Stimulated activated CD8-positive, alpha-beta memory T cell treated with anti-CD3 and anti-CD28 coated beads, Interleukin-12 subunit alpha, Interleukin-12 subunit beta, amount 100 ng/mL, for 24 hours (primary cell): ENCODE results near the gene BUD23.

Experiments
- DNase-seq: peaks from one replicate; pipeline ENCODE4 v3.0.0-alpha.2; 2020; ENCODE audit errors: extremely low read depth

Gene BUD23

GRCh38 chr7:73741600-73741999 lies 58.2 kb downstream of the BUD23 start:
- DNase-seq, result no peak

DNA sequence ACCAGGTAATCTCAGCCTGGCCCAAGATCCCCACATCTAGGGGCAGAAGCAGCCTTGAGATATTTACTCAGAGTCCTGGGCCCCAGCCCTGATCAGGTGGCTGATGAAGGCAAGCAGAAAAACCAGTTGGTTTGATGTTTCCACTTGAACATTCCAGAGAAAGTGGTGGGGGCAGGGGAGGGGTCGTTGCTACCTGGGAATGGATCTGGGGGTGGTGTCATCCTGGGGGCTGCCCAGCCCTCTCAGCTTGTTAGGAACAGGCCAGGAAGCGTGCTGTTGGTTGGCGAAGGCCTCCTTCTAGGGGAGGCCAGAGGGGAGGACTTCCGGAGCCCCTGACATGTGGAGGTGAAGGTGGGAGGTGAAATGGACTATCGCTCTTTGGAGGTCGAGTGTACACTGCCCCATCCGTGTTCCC lies 58.9 kb downstream of the BUD23 start:
- DNase-seq, result no peak

DNA sequence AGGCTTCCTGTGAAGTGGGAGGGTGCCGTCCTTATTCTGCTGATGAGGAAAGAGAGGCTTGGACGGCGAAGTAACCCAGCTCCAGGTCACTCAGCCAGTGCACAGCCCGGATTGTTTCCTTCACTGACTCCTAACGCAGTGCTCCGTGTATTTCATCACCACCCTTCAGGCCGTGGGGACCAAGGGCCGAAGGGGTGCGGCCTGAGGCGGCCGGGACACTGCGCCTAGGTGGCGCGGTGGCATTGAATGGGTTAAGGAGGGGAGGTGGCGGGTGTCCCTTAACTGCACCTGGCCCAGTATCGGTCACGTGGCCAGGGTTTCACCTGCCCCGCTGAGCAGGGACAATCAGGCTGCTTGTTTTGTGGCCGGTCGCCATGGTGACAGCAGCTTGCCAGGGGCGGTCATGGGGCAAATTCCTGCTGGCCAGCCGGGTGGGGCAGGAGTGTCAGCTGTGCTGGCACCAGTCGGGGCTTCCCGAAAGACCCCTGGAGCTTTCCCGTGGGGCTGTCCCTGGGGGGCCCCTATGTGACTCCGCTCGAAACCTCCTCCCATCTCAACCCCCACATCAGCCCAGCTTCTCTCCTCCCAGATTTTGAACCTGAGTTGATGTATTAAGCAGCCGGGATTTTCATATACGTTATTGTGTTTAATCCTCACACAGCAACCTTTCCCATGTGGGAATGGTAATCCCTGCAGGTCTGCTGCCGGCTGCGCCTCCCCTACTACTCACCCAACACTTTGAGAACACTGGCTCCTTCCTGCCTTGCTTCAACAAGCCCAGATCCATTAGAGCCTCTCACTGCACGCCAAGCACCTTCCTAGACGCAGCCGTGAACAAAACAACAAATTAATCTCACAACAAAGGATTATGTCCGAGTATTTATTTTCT lies 59.6 kb downstream of the BUD23 start:
- no peak for DNase-seq

DNA sequence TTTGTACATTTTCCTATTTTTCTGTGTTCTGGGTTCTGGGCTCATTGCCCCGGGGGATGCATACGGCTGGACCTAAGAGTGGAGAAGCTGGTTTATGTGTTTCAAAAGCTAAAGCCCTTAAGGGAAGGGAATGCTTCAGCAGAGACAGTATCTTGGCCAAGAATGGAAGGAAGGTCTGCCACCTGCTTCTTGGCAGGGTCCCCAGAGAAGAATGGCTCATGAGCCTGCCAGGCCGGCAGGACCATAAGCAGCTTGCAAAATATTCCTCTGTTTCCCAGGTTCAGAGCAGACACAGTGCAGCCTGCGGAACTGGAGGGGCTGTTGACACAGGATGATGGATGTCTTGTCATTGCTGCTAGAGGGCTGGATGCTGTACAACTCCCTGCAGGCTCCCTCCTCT lies 63.0 kb downstream of the BUD23 start:
- no peak for DNase-seq
